Right lobe of liver (tissue), 4 donors: ENCODE results near the gene TUSC1.

Experiments
- POLR2A ChIP-seq: fragments of 450-650 bp; IDR thresholded peaks from one replicate; pipeline ENCODE4 v1.6.1; 2017; ENCODE audit warnings: antibody characterized with exemption, mild to moderate bottlenecking
- TF ChIP-seq, protein P1 (sequence below), 4 donors: fragments of 200-600 bp in 3 of 4; fragments of 450-650 bp in 1 of 4; IDR thresholded peaks; one replicate each; pipeline versions ENCODE4 v1.5.1 to v1.8.0; 2016 to 2022; ENCODE audit warnings: antibody characterized with exemption in 4 of 4, mild to moderate bottlenecking in 2 of 4
- donor health status: DM: no; HTN: no; CAD: no.
- donor health status: DM: no; HTN: no; CAD: no.
- donor health status: DM: no; HTN: yes; CAD: no.

DNA sequence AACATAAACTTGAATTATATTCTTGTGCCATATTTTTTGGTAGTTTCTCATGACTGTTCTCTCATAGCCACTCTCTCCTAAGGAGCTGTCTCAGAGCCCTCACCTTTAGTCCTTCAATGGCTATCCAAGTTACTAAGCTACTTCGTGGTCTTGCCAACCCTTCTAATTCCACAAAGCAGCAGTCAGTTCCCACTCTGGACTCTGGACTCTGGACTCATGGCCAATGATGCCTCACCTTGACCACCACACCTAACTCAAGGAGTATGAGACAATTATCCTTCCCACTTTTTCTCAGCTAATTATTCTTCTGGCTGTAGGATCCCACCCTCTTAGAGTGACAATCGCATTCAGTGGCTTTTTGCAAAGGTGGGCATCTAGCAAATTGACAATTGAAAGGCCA is 42.2 kb downstream of the TUSC1 start:
- no peak for TF ChIP-seq POLR2A
- TF ChIP-seq, protein P1, sequence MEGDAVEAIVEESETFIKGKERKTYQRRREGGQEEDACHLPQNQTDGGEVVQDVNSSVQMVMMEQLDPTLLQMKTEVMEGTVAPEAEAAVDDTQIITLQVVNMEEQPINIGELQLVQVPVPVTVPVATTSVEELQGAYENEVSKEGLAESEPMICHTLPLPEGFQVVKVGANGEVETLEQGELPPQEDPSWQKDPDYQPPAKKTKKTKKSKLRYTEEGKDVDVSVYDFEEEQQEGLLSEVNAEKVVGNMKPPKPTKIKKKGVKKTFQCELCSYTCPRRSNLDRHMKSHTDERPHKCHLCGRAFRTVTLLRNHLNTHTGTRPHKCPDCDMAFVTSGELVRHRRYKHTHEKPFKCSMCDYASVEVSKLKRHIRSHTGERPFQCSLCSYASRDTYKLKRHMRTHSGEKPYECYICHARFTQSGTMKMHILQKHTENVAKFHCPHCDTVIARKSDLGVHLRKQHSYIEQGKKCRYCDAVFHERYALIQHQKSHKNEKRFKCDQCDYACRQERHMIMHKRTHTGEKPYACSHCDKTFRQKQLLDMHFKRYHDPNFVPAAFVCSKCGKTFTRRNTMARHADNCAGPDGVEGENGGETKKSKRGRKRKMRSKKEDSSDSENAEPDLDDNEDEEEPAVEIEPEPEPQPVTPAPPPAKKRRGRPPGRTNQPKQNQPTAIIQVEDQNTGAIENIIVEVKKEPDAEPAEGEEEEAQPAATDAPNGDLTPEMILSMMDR (IDR thresholded peaks at IDR 0.05), result no peak
